Right lobe of liver (tissue), 6 donors: ENCODE results near the gene MMP17. TPM values are rescaled to one million over a fixed set of nuclear protein-coding genes. Genes with fewer than 3 reads are reported as not detected.
A peak's percentile ranks its signal among the peaks of the same experiment; 100 is the strongest.

ENCODE experiments used
- ATAC-seq, 4 donors: fragments of 200-7000 bp; cut with Tn5 transposase; one replicate each; pipeline ENCODE4 v1.9.1; 2020; ENCODE audit warnings: mild to moderate bottlenecking in 4 of 4, moderate library complexity in 4 of 4
- DNase-seq, 3 donors: peaks; one replicate each; pipeline ENCODE4 v3.0.0-alpha.2; 2020
- H3K27ac ChIP-seq, 3 donors: fragments of 200-600 bp; one replicate each; pipeline ENCODE4 v1.8.0; 2022
- H3K27me3 ChIP-seq, 2 donors: fragments of 200-600 bp; one replicate each; pipeline ENCODE4 v1.8.0; 2022
- H3K36me3 ChIP-seq, 4 donors: fragments of 200-600 bp; sonication (generic) in 1 of 4; one replicate each; pipeline versions ENCODE4 v1.5.1 to v1.8.0; 2017 to 2022; ENCODE audit warnings: control low read depth in 1 of 4
- H3K4me1 ChIP-seq, 4 donors: fragments of 200-600 bp; sonication (generic) in 1 of 4; one replicate each; pipeline versions ENCODE4 v1.5.1 to v1.8.0; 2017 to 2022; ENCODE audit warnings: control low read depth in 1 of 4
- H3K4me3 ChIP-seq, 3 donors: fragments of 200-600 bp; one replicate each; pipeline ENCODE4 v1.8.0; 2022
- H3K9me3 ChIP-seq, 4 donors: fragments of 200-600 bp; sonication (generic) in 1 of 4; one replicate each; pipeline versions ENCODE4 v1.5.1 to v1.8.0; 2017 to 2022; ENCODE audit warnings: control low read depth in 1 of 4
- POLR2A ChIP-seq: fragments of 450-650 bp; IDR thresholded peaks from one replicate; pipeline ENCODE4 v1.6.1; 2017; ENCODE audit warnings: antibody characterized with exemption, mild to moderate bottlenecking
- WGBS: methylation state at CpG from one replicate; pipeline ENCODE4 v1.1.6; 2018; ENCODE audit warnings: low coverage, low lambda C conversion rate; ENCODE audit not compliant: insufficient coverage; ENCODE audit errors: missing lambda C conversion rate; 5-methylcytosine and 5-hydroxymethylcytosine counted together
- intact Hi-C, 2 donors: fragments of 100-400 bp; cut with DNase I; formaldehyde crosslinking; loops; one replicate each; pipeline versions ENCODE4 v1.11.2 to v1.14.1; 2022
- total RNA-seq, 6 experiments: library from RNA; depleted of rRNA in 2 of 6; stranded (reverse); fragments of >200 nt in 2 of 6; fragmentation: NEBNext Ultra II Directional in 3 of 6; extraction: Animal tissue kit (Norgen Biotek cat#: 25700) in 3 of 6; gene quantifications; one replicate each; pipeline versions ENCODE4 v1.1.0 to v1.2.4, GENCODE V29; 2016 to 2023
- TF ChIP-seq, protein P1 (sequence below), 4 donors: fragments of 200-600 bp in 3 of 4; fragments of 450-650 bp in 1 of 4; IDR thresholded peaks; one replicate each; pipeline versions ENCODE4 v1.5.1 to v1.8.0; 2016 to 2022; ENCODE audit warnings: antibody characterized with exemption in 4 of 4, mild to moderate bottlenecking in 2 of 4
- donor health status: DM: no; HTN: yes; CAD: no.
- donor health status: DM: no; HTN: no; CAD: no.
- donor health status: DM: no; HTN: no; CAD: no.
- donor health status: DM: no; HTN: yes; CAD: no.
- donor health status: DM: no; HTN: yes; CAD: no.

The MMP17 gene
- total RNA-seq, 6 experiments from 2014 or later, result 0.58 to 3.9 (median 0.73) TPM

DNA sequence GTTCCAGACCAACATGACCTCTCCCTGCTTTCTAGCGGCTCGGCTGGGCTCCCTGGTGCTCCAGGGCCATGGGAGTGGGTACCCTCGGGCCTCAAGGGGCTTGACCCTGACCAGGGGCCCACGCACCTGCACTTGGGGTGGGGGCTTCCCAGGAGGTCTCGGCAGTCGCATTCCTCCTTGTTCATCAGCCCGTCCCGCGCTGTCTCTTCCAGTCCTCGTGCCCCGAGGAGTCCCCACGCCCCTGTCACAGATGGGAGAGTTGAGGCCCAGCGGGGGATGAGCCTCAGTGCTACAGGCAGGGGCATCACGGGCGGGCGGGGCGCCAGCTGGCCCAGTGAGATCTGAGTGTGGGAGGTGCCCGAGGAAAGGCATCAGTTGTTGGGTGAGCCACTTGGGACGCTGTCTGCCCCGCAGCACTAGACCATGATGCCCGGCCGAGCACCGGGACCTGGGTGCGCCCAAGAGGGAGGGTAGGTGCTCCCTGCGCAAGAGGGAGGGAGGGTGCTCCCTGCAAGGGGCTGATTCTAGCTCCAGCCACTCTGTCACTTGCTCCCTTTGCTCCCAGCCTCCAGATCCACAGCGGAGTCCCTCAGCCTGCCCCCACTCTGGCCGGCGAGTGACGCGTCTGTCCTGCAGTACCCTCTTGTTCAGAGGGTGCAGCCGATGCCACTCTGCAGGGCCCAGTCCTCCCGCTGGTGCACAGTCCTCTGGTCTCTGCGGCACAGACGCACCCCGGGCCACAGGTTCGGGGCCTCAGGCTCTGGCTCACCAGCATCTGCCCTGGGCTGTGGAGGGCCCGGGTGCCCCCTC is 23.8 kb downstream of the MMP17 start:
- H3K9me3 ChIP-seq, result no peaks in the 10 kb centered on the region
- H3K27ac ChIP-seq, result no peak overlapping the region
- H3K4me3 ChIP-seq, result no peak overlapping the region
- no peaks in the 10 kb centered on the region for H3K36me3 ChIP-seq
- TF ChIP-seq, protein P1, sequence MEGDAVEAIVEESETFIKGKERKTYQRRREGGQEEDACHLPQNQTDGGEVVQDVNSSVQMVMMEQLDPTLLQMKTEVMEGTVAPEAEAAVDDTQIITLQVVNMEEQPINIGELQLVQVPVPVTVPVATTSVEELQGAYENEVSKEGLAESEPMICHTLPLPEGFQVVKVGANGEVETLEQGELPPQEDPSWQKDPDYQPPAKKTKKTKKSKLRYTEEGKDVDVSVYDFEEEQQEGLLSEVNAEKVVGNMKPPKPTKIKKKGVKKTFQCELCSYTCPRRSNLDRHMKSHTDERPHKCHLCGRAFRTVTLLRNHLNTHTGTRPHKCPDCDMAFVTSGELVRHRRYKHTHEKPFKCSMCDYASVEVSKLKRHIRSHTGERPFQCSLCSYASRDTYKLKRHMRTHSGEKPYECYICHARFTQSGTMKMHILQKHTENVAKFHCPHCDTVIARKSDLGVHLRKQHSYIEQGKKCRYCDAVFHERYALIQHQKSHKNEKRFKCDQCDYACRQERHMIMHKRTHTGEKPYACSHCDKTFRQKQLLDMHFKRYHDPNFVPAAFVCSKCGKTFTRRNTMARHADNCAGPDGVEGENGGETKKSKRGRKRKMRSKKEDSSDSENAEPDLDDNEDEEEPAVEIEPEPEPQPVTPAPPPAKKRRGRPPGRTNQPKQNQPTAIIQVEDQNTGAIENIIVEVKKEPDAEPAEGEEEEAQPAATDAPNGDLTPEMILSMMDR (IDR thresholded peaks at IDR 0.05), result no peak
- TF ChIP-seq POLR2A, result no peak
- intact Hi-C loops, result loop anchor here (5.0 to 10.0 kb wide), 3 partner anchors 83 to 150 kb away; partner anchors contain the start of gene EP400 (in 1 of the 2)
- ATAC-seq (no peak), DNase-seq (no peak)
- H3K4me1 ChIP-seq, result no peaks in the 10 kb centered on the region
- 80% methylated on average over 3 of the region's 37 CpGs for whole genome bisulfite sequencing
- H3K27me3 ChIP-seq, result no peaks in the 10 kb centered on the region

GRCh38 chr12:131852551-131853299 is 24.5 kb downstream of the MMP17 start:
- H3K9me3 ChIP-seq, result no peaks in the 10 kb centered on the region
- DNase-seq (no peak), ATAC-seq (peak in 1 of 4 donors; percentile 5)
- whole genome bisulfite sequencing, result 27% methylated on average over 3 of the region's 24 CpGs
- H3K27me3 ChIP-seq, result no peaks in the 10 kb centered on the region
- intact Hi-C loops, result loop anchor here (5.0 to 10.0 kb wide), 3 partner anchors 82 to 150 kb away; partner anchors contain the start of gene EP400 (in 1 of the 2)
- H3K36me3 ChIP-seq, result no peaks in the 10 kb centered on the region
- no peaks in the 10 kb centered on the region for H3K4me1 ChIP-seq
- H3K4me3 ChIP-seq, result no peak overlapping the region
- TF ChIP-seq, protein P1 (IDR thresholded peaks at IDR 0.05), result no peak
- TF ChIP-seq POLR2A, result no peak
- H3K27ac ChIP-seq, result no peak overlapping the region

DNA sequence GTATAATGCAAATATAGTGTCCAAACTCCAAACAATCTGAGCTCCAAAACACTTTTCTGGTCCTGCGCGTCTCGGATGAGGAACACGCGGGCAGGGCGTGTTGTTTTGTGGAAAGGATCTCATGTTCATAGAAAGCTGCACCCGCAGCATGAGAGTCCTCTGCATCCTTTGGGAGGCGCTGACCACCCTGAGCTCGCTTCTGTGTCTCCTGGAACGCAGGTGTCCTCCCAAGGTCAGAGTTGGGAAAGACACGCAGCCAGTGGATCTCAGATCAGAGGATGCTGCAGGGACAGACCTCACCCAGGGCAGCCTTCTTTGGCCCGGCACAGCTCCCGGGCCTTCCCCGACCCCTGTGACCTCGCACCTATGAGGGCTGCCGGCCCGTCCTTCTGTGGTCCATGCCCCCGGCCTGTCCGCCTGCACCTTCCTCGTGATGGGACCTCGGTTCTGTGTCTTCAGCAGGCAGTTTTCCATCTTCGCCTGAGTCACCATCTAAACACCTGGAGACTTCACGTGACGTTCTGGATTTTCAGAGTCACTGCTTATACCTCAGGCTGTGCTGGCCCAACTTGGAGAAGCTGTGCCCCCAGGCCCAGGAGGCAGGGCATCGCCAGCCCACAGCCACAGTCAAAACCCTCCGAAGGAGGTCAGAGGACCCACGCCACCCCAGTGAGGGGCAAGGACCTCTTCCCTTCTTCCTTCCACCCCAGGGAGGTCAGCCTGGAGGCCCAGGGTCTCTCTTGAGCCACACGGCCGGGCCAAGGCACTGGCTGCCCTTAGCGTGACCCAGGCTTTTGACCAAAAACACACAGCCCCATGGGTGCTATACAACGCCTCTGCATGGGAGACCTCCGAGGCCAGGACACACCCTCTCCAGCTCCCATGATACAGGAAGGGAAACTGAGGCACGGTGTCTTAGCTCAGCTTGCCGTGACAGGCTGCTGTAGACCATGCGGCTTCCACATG is 25.9 kb downstream of the MMP17 start:
- H3K4me1 ChIP-seq, result no peaks in the 10 kb centered on the region
- 85% methylated on average over 20 of the region's 35 CpGs for WGBS
- TF ChIP-seq, protein P1 (IDR thresholded peaks at IDR 0.05), result no peak
- TF ChIP-seq POLR2A, result no peak
- intact Hi-C loops, result loop anchor here (5.0 to 10.0 kb wide), 3 partner anchors 81 to 148 kb away; partner anchors contain the start of gene EP400 (in 1 of the 2)
- no peaks in the 10 kb centered on the region for H3K9me3 ChIP-seq
- no peaks in the 10 kb centered on the region for H3K27me3 ChIP-seq
- no peak for ATAC-seq
- DNase-seq, result peak in 1 of 3 donors; percentile 45
- no peak overlapping the region for H3K4me3 ChIP-seq
- no peaks in the 10 kb centered on the region for H3K36me3 ChIP-seq
- H3K27ac ChIP-seq, result no peak overlapping the region
